PC-3 (cell line): ENCODE results near the gene SSMEM1. TPM values are rescaled to one million over a fixed set of nuclear protein-coding genes. Genes with fewer than 3 reads are reported as not detected.

Experiments
- ATAC-seq: fragments of 200-7000 bp; cut with Tn5 transposase; 2 replicates; pipeline ENCODE4 v1.9.1; 2020; ENCODE audit warnings: mild to moderate bottlenecking, moderate library complexity
- BruUV-seq: library from RNA; stranded (reverse); fragments of 400-500 nt; replicated peaks from 2 replicates; lab custom pipeline; 2021; lab: Mats Ljungman, UMichigan
- CTCF ChIA-PET: fragments of 300-600 bp; sonication (Branson Sonifier 250); formaldehyde crosslinking; loops from one replicate; lab custom pipeline; 2022; ENCODE audit warnings: antibody characterized with exemption; lab: Charles Lee
- POLR2A ChIA-PET: fragments of 300-600 bp; sonication (Branson Sonifier 250); formaldehyde crosslinking; loops from one replicate; lab custom pipeline; 2022; ENCODE audit warnings: antibody characterized with exemption; ENCODE audit not compliant: unreplicated experiment; lab: Charles Lee
- DNase-seq: peaks from one replicate; pipeline ENCODE4 v3.0.0-alpha.2; 2015
- H2AFZ ChIP-seq: fragments of 300-600 bp; sonication (generic); 2 replicates; pipeline ENCODE4 v1.6.0; 2016; ENCODE audit warnings: antibody characterized with exemption, low read length
- H3F3A ChIP-seq: fragments of 300-600 bp; sonication (generic); one replicate; pipeline ENCODE4 v1.6.0; 2017; ENCODE audit warnings: antibody characterized with exemption, low read length, control low read depth, mild to moderate bottlenecking; ENCODE audit not compliant: unreplicated experiment
- H3K27ac ChIP-seq: fragments of 300-600 bp; sonication (generic); 2 replicates; pipeline ENCODE4 v1.5.1; 2016; ENCODE audit warnings: mild to moderate bottlenecking, low read length
- H3K27me3 ChIP-seq: fragments of 300-600 bp; sonication (generic); 2 replicates; pipeline ENCODE4 v1.6.1; 2016; ENCODE audit warnings: low read length, mixed read lengths
- H3K36me3 ChIP-seq: fragments of 300-600 bp; sonication (generic); 2 replicates; pipeline ENCODE4 v1.6.1; 2016; ENCODE audit warnings: low read depth, mixed run types, low read length, mixed read lengths
- H3K4me1 ChIP-seq: fragments of 300-600 bp; sonication (generic); 2 replicates; pipeline ENCODE4 v1.5.1; 2016; ENCODE audit warnings: low read length; ENCODE audit not compliant: insufficient read depth
- H3K4me2 ChIP-seq: fragments of 300-600 bp; sonication (generic); 2 replicates; pipeline ENCODE4 v1.6.0; 2016; ENCODE audit warnings: low read length
- H3K4me3 ChIP-seq: fragments of 300-600 bp; sonication (generic); 2 replicates; pipeline ENCODE4 v1.5.1; 2016; ENCODE audit warnings: mild to moderate bottlenecking, low read length, mixed read lengths
- H3K79me2 ChIP-seq: fragments of 300-600 bp; sonication (generic); 2 replicates; pipeline ENCODE4 v1.6.1; 2017; ENCODE audit warnings: low read length, mixed read lengths
- H3K9ac ChIP-seq: fragments of 300-600 bp; sonication (generic); 2 replicates; pipeline ENCODE4 v1.6.0; 2016; ENCODE audit warnings: mild to moderate bottlenecking, low read length
- H3K9me2 ChIP-seq: fragments of 300-600 bp; sonication (generic); replicated peaks from 2 replicates; pipeline ENCODE4 v1.6.1; 2016; ENCODE audit warnings: mixed run types, low read length, mixed read lengths
- H3K9me3 ChIP-seq: fragments of 300-600 bp; sonication (generic); 2 replicates; pipeline ENCODE4 v1.6.1; 2016; ENCODE audit warnings: low read length, mixed read lengths
- H4K20me1 ChIP-seq: fragments of 300-600 bp; sonication (generic); 2 replicates; pipeline ENCODE4 v1.6.1; 2016; ENCODE audit warnings: low read length, mixed read lengths
- EZH2 ChIP-seq: fragments of 300-600 bp; sonication (generic); IDR thresholded peaks from one replicate; pipeline ENCODE4 v1.6.1; 2017; ENCODE audit warnings: antibody characterized with exemption, mild to moderate bottlenecking, low read length; ENCODE audit not compliant: unreplicated experiment
- EZH2phosphoT487 ChIP-seq: fragments of 300-600 bp; sonication (generic); IDR thresholded peaks from 2 replicates; pipeline ENCODE4 v1.6.1; 2018; ENCODE audit warnings: mild to moderate bottlenecking, antibody characterized with exemption, low read length, borderline replicate concordance
- intact Hi-C: fragments of 100-400 bp; cut with micrococcal nuclease; formaldehyde crosslinking; loops from 2 replicates; pipeline ENCODE4 v1.9.0; 2023
- total RNA-seq: library from RNA; depleted of rRNA; stranded (reverse); fragments of >200 nt; gene quantifications from 2 replicates; pipeline ENCODE4 v1.2.3, GENCODE V29; 2014
- TF ChIP-seq, protein P1 (sequence below): fragments of 300-600 bp; sonication (generic); conservative IDR thresholded peaks from 2 replicates; pipeline ENCODE4 v1.5.1; 2017; ENCODE audit warnings: antibody characterized with exemption, low read depth, mild to moderate bottlenecking, low read length

SSMEM1 gene
- total RNA-seq, 1 experiment from 2014 or later: not detected

DNA sequence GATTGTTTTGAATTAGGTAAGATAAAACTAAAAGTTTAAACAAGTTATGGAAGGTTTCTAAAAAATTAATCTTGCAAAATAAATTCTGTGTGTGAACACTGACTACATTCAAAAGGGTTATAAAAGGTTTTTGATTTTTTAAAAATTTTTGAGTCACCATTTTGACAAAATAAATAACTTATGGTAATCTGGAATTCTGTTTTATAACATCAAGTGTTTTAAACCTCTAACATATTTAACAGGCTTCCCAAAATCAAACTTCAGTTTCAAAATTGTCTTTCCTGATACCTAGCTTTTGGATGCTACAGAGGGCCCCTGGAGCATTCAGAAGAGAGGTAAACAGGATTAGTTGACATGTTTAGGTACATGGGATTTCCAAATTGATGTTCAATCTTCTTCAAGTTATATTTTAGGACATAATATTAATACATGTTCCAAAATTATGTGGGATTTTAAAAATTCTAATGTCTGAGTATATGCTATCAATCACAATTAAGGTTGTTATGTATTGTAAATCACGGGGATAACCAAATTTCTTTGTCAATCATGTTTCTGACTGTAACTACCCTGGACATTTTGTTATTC is 50.9 kb downstream of the SSMEM1 start:
- no peaks in the 10 kb centered on the region for H3K9me2 ChIP-seq
- TF ChIP-seq EZH2 (no peak), EZH2phosphoT487 (no peak)
- TF ChIP-seq, protein P1, sequence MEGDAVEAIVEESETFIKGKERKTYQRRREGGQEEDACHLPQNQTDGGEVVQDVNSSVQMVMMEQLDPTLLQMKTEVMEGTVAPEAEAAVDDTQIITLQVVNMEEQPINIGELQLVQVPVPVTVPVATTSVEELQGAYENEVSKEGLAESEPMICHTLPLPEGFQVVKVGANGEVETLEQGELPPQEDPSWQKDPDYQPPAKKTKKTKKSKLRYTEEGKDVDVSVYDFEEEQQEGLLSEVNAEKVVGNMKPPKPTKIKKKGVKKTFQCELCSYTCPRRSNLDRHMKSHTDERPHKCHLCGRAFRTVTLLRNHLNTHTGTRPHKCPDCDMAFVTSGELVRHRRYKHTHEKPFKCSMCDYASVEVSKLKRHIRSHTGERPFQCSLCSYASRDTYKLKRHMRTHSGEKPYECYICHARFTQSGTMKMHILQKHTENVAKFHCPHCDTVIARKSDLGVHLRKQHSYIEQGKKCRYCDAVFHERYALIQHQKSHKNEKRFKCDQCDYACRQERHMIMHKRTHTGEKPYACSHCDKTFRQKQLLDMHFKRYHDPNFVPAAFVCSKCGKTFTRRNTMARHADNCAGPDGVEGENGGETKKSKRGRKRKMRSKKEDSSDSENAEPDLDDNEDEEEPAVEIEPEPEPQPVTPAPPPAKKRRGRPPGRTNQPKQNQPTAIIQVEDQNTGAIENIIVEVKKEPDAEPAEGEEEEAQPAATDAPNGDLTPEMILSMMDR: no peak
- ChIA-PET CTCF (no interaction called here), POLR2A (no interaction called here)
- no peaks in the 10 kb centered on the region for H3F3A ChIP-seq
- H4K20me1 ChIP-seq: no peaks in the 10 kb centered on the region
- H3K9me3 ChIP-seq: peaks cover 15% of the 10 kb centered on the region
- H3K4me1 ChIP-seq: no peaks in the 10 kb centered on the region
- H3K4me2 ChIP-seq: no peak overlapping the region
- intact Hi-C loops: no loop called here
- no peaks in the 10 kb centered on the region for H3K27me3 ChIP-seq
- BruUV-seq: no TSS peak
- DNase-seq (no peak), ATAC-seq (no peak)
- H3K27ac ChIP-seq: no peak overlapping the region
- no peak overlapping the region for H3K9ac ChIP-seq
- H2AFZ ChIP-seq: no peak overlapping the region
- no peak overlapping the region for H3K4me3 ChIP-seq
- H3K36me3 ChIP-seq: no peaks in the 10 kb centered on the region; the same call in 1 of the 2 replicates
- no peaks in the 10 kb centered on the region for H3K79me2 ChIP-seq

DNA sequence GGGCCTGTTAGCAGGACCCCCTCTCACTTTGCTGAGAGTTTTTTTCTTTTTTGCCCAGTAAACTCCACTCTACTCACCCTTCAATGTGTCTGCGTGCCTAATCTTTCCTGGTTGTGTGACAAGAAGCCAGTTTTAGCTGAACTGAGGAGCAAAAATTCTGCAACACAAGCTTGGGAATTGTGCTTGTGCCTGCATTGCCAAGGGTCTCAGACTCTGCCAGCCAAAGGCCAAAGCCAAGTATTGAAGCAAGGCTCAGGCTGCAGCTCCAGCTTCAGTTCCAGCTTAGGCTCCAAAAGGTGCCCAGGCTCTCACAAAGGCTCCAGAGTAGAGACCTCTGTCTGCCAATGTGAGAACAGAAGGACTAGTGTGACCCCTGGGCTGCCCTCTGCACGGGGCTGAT is 54.8 kb downstream of the SSMEM1 start:
- BruUV-seq: no TSS peak

DNA sequence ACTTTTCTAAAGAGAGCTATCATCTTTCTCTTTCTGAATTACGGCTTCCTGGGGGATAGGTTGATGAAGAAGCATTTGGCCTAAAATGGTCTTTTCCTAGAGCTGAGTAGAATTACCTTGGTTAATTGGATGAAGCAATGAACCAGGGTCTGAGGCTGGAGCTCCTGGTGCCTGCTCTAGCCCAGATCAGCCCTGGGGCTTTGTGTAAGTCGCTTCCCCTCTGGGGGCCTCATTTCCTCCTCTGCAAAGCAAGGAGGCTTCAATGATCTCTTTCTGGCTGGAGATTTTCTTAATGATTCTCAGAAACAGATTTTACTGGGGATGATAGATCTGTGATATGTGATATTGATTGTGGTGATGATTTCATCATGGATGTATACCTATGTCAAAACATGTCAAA is 55.5 kb downstream of the SSMEM1 start:
- Histone ChIP-seq H3K9ac (no peak overlapping the region), H3K4me3 (no peak overlapping the region), H3K36me3 (no peaks in the 10 kb centered on the region; the same call in 1 of the 2 replicates), H4K20me1 (no peaks in the 10 kb centered on the region), H3K9me2 (no peaks in the 10 kb centered on the region), H3K79me2 (no peaks in the 10 kb centered on the region), H3K27me3 (no peaks in the 10 kb centered on the region), H2AFZ (no peak overlapping the region), H3K4me1 (peaks cover 13% of the 10 kb centered on the region), H3K4me2 (no peak overlapping the region), H3F3A (no peaks in the 10 kb centered on the region), H3K9me3 (peaks cover 8% of the 10 kb centered on the region; the same call in 1 of the 2 replicates), H3K27ac (no peak overlapping the region)
- TF ChIP-seq EZH2phosphoT487: no peak
- no peak for TF ChIP-seq EZH2
- TF ChIP-seq, protein P1: no peak
- BruUV-seq: no TSS peak
- intact Hi-C loops: no loop called here
- ChIA-PET CTCF (no interaction called here), POLR2A (no interaction called here)
- DNase-seq: no peak
- no peak for ATAC-seq

More for the DNA sequence above, 54.8 kb downstream of the SSMEM1 start:
- H3K79me2 ChIP-seq: no peaks in the 10 kb centered on the region
- no peak overlapping the region for H3K27ac ChIP-seq
- H3K4me2 ChIP-seq: no peak overlapping the region
- no peak for ATAC-seq
- H4K20me1 ChIP-seq: no peaks in the 10 kb centered on the region
- H2AFZ ChIP-seq: no peak overlapping the region
- H3K9ac ChIP-seq: no peak overlapping the region
- ChIA-PET POLR2A (no interaction called here), CTCF (no interaction called here)
- no peak for TF ChIP-seq EZH2phosphoT487
- TF ChIP-seq, protein P1: no peak
- TF ChIP-seq EZH2: no peak
- intact Hi-C loops: no loop called here
- H3K9me2 ChIP-seq: no peaks in the 10 kb centered on the region
- H3F3A ChIP-seq: no peaks in the 10 kb centered on the region
- peaks cover 13% of the 10 kb centered on the region for H3K4me1 ChIP-seq
- no peaks in the 10 kb centered on the region for H3K27me3 ChIP-seq
- no peak for DNase-seq
- no peak overlapping the region for H3K4me3 ChIP-seq
- peaks cover 11% of the 10 kb centered on the region; the same call in 1 of the 2 replicates for H3K9me3 ChIP-seq
- no peaks in the 10 kb centered on the region; the same call in 1 of the 2 replicates for H3K36me3 ChIP-seq
